Activated CD4-positive, CD25-positive, alpha-beta regulatory T cell treated with anti-CD3 and anti-CD28 coated beads, Interleukin-2, amount 50 U/mL, for 72 hours (primary cell): ENCODE measurements around the gene ARHGAP8.
"Not testable (repeated sequence)": the region's sequence is repeated elsewhere in the genome, so short reads cannot be mapped to it uniquely, and the experiment has no call there.

ENCODE experiments used
- DNase-seq: peaks from one replicate; pipeline ENCODE4 v3.0.0; 2021

Gene ARHGAP8

GRCh38 chr22:44727148-44727547 is 25.2 kb upstream of the ARHGAP8 start:
- no peak for DNase-seq

- DNase-seq: no peak
Measured at GRCh38 chr22:44727709-44728108, 24.7 kb upstream of the ARHGAP8 start.

GRCh38 chr22:44728761-44729324 is 23.5 kb upstream of the ARHGAP8 start:
- DNase-seq: no peak

GRCh38 chr22:44729391-44730021 is 22.9 kb upstream of the ARHGAP8 start:
- DNase-seq: no peak

GRCh38 chr22:44730022-44730393 is 22.4 kb upstream of the ARHGAP8 start:
- no peak for DNase-seq

GRCh38 chr22:44730490-44731356 is 21.7 kb upstream of the ARHGAP8 start:
- no peak for DNase-seq

GRCh38 chr22:44731357-44731970 is 20.9 kb upstream of the ARHGAP8 start:
- no peak for DNase-seq

- no peak for DNase-seq
Measured at GRCh38 chr22:44732017-44732561, 20.3 kb upstream of the ARHGAP8 start.

- no peak for DNase-seq
Measured at GRCh38 chr22:44732661-44733060, 19.7 kb upstream of the ARHGAP8 start.

- DNase-seq: no peak
Measured at GRCh38 chr22:44733426-44734106, 18.8 kb upstream of the ARHGAP8 start.

GRCh38 chr22:44734278-44734677 is 18.1 kb upstream of the ARHGAP8 start:
- DNase-seq: no peak

GRCh38 chr22:44734801-44735517 is 17.4 kb upstream of the ARHGAP8 start:
- no peak for DNase-seq

GRCh38 chr22:44735518-44736428 is 16.6 kb upstream of the ARHGAP8 start:
- DNase-seq: peak; percentile 91

- no peak for DNase-seq
Measured at GRCh38 chr22:44736581-44737405, 15.6 kb upstream of the ARHGAP8 start.

- no peak for DNase-seq
Measured at GRCh38 chr22:44737406-44738346, 14.7 kb upstream of the ARHGAP8 start.

- DNase-seq: no peak
Measured at GRCh38 chr22:44738347-44738715, 14.0 kb upstream of the ARHGAP8 start.

GRCh38 chr22:44739024-44739423 is 13.4 kb upstream of the ARHGAP8 start:
- DNase-seq: no peak

- not testable (repeated sequence) for DNase-seq
Measured at GRCh38 chr22:44739666-44740065, 12.7 kb upstream of the ARHGAP8 start.

- DNase-seq: no peak
Measured at GRCh38 chr22:44740307-44740706, 12.1 kb upstream of the ARHGAP8 start.
